Stimulated activated CD4-positive, alpha-beta T cell treated with anti-CD3 and anti-CD28 coated beads, Interleukin-1b, Interleukin-23, amount 100 ng/mL, for 48 hours (primary cell): ENCODE data around the gene CPNE6.
"Not testable (repeated sequence)": the region's sequence is repeated elsewhere in the genome, so short reads cannot be mapped to it uniquely, and the experiment has no call there.

Experiments used
- DNase-seq: peaks from one replicate; pipeline ENCODE4 v3.0.0-alpha.2; 2020

CPNE6 gene

GRCh38 chr14:24088095-24088494 is 16.7 kb downstream of the CPNE6 start:
- DNase-seq = no peak

- DNase-seq = no peak
Measured at GRCh38 chr14:24089890-24090289, 18.5 kb downstream of the CPNE6 start.

GRCh38 chr14:24092110-24092504 is 20.7 kb downstream of the CPNE6 start:
- no peak for DNase-seq

DNA sequence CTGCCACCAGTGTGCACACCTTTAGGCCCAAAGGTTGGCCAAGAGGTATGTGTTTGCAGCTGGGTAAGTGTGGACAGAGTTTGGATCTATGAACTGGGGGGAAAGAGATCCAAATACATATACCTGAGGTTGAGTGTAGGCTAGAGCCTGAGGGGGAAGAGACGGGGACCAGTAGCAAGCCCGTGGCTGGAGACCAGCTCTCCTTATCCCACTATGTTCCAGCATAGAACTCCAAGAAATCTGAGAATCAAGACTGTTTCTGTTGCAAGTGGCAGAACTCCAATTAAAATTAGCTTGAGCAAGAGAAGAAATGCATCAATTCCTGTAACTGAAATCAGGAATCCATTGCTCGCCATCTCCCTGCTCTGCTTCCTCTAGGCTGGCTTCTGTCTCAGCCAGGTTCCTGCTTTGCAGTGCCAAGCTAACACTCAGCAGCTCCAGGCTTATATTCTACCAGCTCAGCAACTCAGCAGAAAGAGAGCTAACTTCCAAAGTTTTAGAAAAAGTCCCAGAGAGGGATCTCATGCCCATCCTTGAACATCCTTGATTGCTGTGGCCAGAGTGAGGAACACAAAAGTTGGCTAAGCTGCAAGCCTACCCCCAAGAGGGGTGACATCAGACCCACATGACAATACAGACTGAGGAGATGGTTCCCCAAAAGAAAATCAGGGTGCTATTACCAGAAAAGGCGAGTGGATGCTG is 21.3 kb downstream of the CPNE6 start:
- DNase-seq = no peak

DNA sequence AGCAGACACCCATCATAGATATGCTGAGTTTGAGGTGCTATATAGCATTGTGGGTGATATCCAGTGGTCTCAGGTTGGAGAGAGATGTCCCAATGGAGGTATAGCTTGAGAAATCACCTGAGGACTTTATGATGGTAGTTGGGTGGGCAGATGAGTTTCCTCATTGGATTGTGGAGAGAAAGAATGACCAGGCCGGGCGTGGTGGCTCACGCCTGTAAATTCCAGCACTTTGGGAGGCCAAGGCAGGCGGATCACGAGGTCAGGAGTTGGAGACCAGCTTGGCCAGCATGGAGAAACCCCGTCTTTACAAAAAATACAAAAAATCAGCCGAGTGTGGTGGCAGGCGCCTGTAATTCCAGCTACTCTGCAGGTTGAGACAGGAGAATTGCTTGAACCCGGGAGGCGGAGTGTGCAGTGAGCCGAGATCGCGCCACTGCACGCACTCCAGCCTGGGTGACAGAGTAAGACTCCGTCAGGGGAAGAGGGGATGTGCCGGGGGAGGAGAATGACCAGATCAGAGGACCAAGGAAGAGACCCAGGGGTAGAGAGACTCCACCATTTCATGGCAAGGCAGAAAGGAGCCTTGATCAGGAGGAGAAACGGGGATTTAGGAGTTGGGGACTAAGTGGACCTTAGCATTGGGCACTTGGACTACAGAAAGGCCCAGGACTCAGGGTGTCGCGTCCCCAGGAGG is 22.0 kb downstream of the CPNE6 start:
- no peak for DNase-seq

DNA sequence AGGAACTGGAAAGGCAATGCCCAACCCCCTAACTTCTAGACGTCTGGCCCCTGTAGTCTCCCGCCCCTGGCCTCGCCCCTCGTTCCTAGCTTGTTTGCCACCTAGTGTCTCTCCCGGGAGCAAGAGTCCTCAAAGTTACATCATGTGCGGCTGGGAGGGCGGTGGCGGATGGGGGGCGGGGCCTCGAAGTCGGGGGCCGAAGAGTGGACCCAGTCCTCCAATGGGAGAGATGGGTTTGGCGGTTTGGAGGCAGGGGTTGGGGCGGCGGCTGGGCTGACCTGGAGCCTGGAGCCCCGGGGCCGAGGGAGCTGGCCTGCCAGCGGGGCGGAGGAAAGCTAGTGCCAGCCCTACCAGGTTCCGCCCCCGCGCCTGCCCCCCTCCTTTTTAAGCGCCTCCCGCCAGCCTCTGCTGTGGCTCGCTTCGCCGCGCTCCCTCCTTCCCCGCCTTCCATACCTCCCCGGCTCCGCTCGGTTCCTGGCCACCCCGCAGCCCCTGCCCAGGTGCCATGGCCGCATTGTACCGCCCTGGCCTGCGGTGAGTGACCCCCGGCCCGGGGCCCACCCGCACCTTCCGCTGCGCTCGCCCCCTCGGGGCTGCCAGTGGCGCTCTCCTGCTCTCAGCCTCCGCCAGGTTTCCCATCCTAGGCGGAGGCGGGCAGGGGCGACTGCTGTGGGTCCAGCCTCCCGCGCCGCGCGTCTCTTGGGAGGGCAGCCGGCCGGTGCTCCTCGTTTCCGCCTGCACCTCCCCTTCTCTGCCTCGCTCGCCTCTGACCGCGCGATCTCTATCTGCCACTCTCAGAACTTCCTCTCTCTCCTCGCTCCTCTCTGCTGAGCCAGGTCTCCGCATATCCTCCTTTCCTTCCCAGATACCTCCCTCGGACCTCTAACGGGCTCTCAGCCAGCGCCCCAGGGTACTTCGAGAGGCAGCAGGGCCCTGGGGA is 22.8 kb downstream of the CPNE6 start, which contains the start of gene PCK2:
TSS of gene PCK2 (plus strand) at position 411 of the 940 bp plus-strand sequence. CDS start at position 506, 95 bp downstream.
- DNase-seq = peak; percentile 92

DNA sequence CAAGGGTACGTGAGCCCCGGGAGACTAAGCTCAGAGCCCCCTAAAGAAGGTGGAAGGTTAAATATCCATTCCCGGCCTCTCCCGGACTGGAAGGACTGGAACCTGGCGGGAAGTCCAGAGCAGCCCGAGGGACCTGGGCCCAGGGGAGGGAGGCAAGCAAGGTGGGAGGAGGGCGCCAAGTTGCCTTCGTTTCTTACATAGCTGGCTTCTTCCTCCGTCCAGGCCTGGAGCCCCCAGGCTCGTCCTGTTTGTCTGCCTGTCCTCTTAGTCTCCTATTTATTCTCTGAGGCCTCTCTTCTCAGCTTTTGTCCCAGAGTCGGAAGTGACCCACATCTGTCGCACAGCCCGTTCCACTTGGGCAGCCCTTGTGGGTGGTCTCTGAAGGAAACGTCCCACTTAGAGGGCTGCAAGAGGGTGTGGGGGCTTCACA is 23.5 kb downstream of the CPNE6 start:
- no peak for DNase-seq

- DNase-seq = peak; percentile 72
Measured at GRCh38 chr14:24095271-24096068, 24.1 kb downstream of the CPNE6 start.

DNA sequence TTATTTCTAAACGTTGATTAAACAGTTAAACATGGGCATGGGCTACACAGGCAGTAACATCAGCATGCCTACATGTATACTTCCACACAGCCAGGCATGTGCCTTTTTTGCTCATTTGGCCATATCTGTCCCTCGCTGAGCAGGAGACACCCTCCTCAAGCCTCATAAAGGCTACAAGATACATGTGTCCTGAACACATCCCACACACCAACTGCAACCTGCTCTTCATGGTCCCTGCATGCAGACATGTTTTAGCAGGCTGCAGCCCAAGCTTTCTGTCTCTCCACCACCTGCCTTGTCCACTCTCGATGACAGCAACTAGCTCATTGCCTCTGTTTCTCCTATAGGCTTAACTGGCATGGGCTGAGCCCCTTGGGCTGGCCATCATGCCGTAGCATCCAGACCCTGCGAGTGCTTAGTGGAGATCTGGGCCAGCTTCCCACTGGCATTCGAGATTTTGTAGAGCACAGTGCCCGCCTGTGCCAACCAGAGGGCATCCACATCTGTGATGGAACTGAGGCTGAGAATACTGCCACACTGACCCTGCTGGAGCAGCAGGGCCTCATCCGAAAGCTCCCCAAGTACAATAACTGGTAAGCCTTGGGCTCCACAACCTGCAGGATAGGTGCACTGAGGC is 25.3 kb downstream of the CPNE6 start:
- no peak for DNase-seq

DNA sequence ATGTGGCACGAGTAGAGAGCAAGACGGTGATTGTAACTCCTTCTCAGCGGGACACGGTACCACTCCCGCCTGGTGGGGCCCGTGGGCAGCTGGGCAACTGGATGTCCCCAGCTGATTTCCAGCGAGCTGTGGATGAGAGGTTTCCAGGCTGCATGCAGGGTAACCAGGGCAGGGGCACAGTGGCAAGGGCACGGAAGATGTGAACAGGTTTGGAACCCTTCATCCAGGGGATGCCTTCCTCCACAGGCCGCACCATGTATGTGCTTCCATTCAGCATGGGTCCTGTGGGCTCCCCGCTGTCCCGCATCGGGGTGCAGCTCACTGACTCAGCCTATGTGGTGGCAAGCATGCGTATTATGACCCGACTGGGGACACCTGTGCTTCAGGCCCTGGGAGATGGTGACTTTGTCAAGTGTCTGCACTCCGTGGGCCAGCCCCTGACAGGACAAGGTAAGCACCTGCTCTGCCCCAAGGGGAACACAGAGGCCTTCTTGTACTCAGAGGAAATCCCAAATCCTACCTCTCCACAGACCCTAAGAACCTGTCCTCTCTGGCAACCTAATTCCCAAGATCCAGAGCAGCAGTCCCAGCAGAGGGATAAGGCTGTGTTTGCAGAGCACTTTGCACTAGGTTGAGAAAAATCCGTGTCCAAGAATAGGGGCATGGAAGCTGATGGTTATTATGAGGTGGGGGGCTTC is 27.0 kb downstream of the CPNE6 start:
- DNase-seq = no peak

DNA sequence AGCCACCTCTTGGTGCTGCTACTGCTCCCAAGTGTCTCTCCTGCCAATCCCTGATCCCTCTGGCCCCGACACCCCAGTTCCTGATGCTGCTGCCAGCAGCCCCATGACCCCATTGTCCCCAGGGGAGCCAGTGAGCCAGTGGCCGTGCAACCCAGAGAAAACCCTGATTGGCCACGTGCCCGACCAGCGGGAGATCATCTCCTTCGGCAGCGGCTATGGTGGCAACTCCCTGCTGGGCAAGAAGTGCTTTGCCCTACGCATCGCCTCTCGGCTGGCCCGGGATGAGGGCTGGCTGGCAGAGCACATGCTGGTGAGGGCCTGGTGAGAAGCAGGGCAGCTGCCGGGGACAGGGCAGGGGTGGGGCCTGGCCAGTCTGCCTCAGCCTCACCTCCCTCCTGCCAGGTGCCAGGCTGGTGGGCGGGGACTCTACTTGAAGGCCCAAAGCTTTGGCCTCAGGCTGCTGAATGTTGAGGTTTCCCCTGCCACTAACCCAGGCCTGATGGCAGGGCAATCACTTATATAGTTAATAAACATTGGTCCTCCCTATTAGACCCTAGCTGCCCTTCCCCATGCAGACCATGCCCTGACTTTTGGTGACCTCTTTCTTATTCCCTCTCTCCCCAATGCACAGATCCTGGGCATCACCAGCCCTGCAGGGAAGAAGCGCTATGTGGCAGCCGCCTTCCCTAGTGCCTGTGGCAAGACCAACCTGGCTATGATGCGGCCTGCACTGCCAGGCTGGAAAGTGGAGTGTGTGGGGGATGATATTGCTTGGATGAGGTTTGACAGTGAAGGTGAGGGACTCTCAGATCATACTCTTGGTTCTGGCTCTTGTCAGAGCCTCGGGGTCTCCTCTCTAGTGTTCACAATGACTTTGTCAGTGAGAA is 27.8 kb downstream of the CPNE6 start:
- no peak for DNase-seq

DNA sequence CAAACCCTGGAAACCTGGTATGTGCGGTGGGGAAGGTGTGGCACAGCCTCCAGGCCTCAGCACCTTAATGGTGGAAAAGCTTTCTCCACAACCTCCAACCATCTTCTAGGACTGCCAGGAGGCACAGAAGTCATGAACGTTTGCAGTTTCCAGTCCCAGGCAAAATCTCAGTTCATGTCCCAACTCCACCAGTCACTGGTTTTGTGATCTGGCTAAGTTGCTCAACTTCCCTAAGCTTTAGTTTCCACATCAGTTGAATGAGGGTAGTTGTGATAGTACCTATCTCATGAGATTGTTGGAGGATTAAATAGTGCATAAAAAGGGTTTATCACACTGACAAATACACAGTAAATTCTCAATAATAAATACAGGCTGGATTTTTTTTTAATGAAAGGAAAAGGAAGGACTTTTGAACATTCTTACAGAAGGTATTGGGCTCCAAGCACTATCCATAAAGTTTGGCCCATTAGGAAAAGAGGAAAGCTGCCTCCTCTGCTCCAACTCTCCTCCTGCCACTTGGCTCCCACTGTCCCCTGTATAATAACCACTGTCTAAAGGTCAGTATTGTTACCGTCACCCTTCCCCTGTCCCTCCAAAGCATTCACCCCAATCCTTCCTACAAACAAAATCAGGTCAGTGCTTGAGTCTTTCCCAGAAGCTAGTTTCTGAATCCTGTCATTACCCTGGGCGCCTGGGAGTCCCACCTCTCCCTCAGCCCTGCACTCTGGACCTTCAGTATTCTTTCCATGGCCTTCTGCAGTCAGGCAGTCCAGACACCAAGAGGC is 29.0 kb downstream of the CPNE6 start:
- DNase-seq = no peak

DNA sequence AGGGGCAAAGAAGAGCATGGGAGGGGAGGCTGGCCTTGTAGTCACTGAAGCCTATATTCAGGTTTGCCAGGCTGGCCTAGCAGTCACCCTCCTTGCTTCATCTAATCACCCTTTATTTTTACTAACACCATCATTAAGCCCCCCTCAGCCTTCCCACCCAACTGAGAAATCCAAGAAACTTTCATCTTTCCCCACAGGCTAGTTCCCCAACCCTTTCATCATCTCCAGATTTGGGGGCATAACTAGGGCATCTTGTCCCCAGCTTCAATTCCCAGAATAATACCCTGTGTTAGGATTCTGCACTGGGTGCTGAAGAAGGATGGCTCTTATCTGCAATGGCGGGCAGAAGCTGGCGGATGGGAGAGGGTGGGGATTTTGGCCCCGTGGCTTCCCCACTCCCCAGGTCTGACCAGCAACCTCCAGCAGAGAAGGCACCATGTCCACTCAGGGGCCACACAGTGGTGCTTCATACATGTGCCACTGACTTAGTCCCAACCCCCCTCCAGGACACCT is 29.7 kb downstream of the CPNE6 start:
- no peak for DNase-seq

GRCh38 chr14:24102357-24103048 is 31.1 kb downstream of the CPNE6 start:
- no peak for DNase-seq

DNA sequence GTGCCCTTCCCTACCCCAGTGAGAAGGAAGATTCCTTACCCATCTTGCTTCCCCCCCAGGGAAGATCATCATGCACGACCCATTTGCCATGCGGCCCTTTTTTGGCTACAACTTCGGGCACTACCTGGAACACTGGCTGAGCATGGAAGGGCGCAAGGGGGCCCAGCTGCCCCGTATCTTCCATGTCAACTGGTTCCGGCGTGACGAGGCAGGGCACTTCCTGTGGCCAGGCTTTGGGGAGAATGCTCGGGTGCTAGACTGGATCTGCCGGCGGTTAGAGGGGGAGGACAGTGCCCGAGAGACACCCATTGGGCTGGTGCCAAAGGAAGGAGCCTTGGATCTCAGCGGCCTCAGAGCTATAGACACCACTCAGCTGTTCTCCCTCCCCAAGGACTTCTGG is 32.1 kb downstream of the CPNE6 start:
- DNase-seq = no peak

DNA sequence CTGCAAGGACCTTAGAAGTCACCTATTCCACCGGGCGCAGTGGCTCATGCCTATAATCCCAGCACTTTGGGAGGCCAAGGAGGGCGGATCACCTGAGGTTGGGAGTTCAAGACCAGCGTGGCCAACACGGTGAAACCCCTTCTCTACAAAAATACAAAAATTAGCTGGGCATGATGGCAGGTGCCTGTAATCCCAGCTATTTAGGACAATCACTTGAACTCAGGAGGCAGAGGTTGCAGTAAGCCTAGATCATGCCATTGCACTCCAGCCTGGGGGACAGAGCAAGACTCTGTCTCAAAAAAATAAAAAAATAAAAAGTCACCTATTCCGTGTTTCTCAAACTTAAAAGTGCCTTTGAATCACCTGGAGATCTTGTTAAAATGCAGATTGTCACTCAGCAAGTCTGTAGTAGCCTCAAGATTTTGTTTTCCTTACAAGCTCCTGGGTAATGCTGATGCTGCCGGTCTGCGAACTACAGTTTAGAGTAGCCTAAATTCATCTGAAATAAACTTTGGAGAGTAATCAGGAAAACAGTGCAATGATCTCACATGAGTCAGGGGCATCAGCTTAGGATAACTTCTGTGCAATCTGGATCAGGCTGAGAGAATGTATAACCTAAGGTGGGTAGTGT is 34.4 kb downstream of the CPNE6 start:
- not testable (repeated sequence) for DNase-seq

DNA sequence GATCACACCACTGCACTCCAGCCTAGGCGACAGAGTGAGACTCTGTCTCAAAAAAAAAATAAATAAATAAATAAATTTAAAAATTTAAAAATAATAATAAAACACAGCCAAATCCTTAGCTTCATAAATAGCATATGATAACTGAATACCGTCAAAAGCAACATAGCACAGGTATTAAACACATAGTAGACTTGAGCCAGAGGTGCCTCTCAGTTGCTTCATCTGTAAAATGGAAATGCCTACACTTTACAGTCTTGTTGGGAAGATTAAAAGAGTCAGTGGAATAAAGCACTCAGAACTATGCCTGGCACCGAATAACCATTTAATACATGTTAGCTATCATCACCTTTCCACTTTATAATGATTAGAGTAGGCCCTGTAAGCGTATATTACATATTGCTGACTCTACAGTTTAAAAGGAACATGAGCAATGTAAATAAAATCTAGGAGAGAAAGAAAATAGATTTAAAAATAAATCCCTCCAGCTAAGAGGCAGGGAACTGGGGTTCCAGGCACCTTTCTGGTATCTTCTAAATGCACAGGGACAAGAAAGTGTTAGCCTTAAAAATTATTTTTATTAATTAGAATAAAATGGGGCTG is 35.4 kb downstream of the CPNE6 start:
- DNase-seq = no peak
